HG03354 (cell line): ENCODE data around the gene PPP2R5A.
"Not testable (repeated sequence)": the region's sequence is repeated elsewhere in the genome, so short reads cannot be mapped to it uniquely, and the experiment has no call there.

ENCODE experiments used
- ATAC-seq: cut with Tn5 transposase; IDR thresholded peaks from one replicate; pipeline ENCODE4 v1.9.1; 2021; ENCODE audit warnings: mild to moderate bottlenecking; ENCODE audit not compliant: unreplicated experiment, poor library complexity, severe bottlenecking

Gene PPP2R5A

DNA sequence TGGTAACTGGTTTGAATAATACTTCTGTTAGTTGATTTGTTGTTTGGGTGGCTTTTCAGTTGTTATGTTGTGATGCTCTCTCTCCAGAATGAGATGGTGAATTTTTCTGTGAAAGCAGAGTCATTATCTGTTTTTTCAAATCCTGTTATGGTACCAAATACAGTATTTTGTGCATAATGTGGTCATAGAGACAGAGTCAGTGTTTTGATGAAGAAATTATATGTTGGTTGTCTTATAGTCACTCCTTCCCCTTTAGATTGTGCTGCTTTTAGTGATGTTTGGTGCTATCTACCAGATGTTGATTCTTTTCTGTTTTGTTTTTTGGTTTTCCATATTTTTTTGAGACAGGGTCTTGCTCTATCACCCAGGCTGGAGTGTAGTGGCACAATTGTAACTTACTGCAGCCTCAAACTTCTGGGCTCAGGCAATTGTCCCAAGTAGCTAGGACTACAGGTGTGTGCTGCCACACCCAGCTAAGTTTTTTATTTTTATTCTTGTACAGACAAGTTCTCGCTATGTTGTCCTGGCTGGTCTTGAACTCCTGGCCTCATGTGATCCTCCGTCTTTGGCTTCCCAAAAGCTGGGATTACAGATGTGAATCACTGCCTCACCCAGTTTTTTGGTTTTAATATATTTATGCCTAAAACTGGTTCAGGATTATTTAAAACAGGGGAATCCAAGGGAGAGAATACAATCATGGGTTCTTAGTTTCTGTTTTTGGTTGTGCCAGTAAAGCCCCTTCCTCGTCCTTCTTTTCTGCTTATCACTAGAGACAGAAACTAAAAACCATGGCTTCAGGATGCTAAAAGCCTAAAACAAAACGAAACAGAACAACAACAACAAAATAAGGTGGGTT lies 7.3 kb downstream of the PPP2R5A start:
- no peak for ATAC-seq

DNA sequence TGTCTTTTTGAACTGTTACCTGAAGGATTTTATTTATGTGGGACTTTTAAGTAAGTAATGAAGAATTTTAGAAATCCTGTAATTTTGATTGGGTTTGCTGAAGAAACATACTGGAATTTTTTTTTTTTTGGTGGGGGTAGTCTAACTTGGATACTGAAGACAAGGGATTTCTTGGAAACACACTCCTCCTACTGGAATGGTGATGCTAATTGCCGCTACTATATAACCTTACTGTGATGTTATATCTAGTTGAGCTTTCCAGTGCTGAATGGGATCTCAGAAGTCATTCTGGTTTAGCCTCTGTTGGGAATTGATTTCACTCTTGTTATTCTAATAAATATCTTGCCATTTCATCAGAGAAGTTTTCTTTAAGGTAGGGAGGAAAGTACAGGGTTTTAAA lies 8.4 kb downstream of the PPP2R5A start:
- ATAC-seq: no peak

- ATAC-seq: no peak
Observed at GRCh38 chr1:212294983-212295382, 9.8 kb downstream of the PPP2R5A start.

DNA sequence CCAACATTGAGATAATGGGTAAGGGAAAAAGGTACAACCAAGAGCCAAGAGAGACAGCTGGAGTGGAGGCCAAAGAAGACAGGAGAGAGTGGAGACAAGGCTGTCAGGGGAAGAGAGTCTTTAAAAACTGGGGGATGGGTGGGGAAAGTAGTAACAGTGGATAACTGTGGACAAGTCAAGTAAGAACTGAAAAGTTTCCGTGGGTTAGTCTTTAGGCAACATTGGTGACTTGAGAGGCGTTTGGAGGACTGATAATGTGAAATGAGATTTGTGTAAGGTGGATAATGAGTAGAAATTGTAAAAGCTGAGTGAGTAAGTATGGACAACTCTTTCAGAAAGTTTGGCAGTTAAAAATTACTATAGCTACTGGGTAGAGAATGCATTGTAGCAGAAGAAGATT lies 10.4 kb downstream of the PPP2R5A start:
- ATAC-seq: no peak

GRCh38 chr1:212297338-212297737 lies 12.1 kb downstream of the PPP2R5A start:
- ATAC-seq: no peak

DNA sequence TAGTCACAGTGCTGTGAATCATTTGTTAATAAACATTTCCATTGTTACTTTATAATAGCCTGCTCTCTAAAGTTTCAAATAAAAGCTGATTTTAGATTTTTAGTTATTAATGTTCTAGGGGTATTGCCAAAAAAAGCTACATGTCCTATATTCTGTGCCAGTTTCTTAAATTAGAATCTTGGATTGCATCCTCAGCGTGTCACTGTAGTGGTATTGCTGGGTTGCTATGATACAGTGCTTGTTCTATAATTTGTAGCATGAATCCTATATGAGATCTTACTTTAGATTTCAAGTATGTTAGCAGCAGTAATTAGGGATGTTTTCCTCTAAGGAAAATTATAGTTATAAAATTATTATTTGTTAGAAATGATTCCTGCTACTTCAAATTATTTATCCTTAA lies 16.4 kb downstream of the PPP2R5A start:
- ATAC-seq: no peak

GRCh38 chr1:212302745-212303383 lies 17.7 kb downstream of the PPP2R5A start:
- ATAC-seq: no peak

- ATAC-seq: no peak
Observed at GRCh38 chr1:212305342-212305741, 20.1 kb downstream of the PPP2R5A start.

DNA sequence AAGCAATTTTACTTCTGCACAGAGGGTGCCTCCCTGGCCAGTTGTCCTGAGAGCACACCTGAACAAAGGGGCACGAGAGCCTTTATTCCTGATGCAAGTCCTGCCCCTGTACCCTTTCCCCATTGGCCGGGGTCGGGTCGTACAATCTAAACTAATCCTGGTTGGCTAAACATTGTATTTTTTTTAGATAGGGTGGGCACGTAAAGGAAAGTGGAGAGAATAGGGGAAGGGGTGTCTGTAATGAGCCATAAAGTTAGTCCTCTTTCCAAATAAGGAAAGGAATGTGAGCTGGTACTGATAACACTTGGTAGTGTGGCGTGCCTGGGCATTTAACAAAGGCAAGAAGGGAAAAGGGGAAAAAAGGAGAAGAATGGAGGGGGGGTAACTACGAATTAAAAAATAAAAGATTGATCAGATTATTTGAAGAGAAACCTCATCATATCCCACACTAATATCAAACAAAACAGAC lies 20.8 kb downstream of the PPP2R5A start:
- ATAC-seq: not testable (repeated sequence)

DNA sequence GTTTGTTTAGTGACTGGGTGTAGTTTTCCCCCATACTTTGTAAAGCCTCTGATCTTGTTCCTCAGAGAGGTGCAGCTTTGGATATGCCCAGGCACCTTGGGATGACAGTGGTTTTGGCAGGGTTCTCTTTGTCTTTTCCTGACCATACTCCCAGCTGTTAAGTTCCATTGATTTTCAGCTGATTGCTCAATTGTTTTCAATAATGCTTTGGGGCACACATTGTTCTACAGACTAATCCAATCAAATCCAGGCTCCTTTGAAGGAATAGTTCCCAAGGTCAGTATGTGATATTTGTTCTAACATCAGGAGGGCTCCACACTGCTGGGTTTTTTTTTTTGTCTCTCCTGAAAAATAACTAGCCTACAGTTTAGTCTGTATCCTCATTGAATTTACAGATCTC lies 24.8 kb downstream of the PPP2R5A start:
- no peak for ATAC-seq

DNA sequence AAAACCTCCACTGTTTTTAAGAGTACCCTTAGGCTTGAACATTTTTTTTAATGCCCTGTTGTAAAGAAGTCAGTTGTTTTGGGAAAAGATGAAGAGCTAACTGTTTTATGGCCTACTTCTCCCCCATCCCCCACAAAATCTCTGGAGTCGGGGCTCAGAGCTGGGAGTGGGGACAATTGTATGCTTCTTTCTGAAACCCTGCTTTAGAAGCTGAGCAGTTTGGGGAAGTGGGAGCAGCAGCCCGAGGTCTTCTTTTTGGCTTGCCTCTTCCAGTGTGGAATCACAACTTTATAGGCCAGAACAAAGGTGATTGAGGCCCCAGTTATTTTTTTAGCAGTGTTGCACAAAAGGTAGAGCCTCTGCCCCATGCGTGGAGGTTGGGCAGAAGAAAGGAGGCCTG lies 25.2 kb downstream of the PPP2R5A start:
- ATAC-seq: no peak

- ATAC-seq: no peak
Observed at GRCh38 chr1:212311836-212312497, 26.8 kb downstream of the PPP2R5A start.

DNA sequence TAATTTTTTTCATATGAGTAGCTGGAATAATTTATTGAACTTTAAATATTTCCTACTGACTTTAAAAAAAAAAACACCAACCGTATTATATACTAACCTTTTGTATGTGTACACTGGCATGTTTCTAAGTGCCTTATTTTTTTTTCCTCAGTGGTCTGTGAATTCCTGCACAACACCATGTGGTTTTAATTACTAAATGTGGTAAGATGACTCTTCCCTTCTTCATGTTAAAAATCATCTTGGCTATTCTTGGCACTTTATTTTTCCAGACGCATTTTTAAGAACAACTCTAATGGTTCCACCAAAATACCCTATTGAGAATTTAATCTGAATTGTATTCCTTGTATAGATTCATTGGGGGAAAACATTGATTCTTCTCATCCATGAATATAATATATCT lies 28.4 kb downstream of the PPP2R5A start:
- ATAC-seq: no peak

- no peak for ATAC-seq
Observed at GRCh38 chr1:212315184-212315583, 30.0 kb downstream of the PPP2R5A start.

- ATAC-seq: peak; percentile 39
Observed at GRCh38 chr1:212315907-212316306, 30.7 kb downstream of the PPP2R5A start.

DNA sequence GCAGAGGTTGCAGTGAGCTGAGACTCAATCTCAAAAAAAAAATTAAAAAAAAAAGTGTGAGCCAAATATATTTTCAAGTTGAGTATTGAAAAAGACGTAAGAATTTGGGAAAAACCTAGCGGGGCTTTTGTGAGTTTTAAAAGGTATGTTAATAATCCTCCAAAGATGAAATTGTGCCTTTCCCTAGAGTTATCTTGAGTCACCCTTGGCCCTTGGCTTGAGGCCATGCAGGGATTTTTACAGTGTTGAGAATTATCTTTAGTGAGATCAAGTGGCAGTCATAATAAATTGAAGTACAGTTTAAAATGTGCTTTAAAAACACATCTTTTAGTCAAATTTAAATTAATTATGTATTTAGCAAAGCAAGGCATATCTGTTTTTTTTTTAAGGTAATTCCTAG lies 32.7 kb downstream of the PPP2R5A start:
- ATAC-seq: no peak

DNA sequence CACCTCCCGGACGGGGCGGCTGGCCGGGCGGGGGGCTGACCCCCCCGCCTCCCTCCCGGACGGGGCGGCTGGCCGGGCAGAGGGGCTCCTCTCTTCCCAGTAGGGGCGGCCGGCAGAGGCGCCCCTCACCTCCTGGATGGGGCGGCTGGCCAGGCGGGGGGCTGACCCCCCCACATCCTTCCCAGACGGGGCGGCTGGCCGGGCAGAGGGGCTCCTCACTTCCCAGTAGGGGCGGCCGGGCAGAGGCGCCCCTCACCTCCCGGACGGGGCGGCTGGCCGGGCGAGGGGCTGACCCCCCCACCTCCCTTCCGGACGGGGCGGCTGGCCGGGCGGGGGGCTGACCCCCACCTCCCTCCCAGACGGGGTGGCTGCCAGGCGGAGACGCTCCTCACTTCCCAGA lies 35.8 kb downstream of the PPP2R5A start:
- ATAC-seq: not testable (repeated sequence)

DNA sequence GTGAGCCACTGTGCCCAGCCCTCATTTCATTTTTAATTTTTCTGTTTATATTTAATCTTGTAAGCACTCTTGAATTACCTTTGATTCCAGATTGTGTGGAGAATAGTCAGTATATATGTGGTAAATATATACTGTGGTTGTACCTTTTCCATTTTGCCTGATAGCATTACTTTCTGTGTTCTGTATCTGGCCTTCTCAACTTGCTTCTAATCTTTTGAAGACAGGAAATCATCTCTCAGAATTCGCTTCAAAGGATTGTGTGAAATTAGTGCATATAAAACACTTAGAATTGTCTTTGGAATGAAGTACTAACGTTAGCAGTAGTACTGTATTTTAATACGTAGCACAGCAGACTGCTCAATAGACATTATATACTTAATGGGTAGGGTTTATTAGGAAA lies 37.9 kb downstream of the PPP2R5A start:
- no peak for ATAC-seq

- no peak for ATAC-seq
Observed at GRCh38 chr1:212326541-212326940, 41.3 kb downstream of the PPP2R5A start.

DNA sequence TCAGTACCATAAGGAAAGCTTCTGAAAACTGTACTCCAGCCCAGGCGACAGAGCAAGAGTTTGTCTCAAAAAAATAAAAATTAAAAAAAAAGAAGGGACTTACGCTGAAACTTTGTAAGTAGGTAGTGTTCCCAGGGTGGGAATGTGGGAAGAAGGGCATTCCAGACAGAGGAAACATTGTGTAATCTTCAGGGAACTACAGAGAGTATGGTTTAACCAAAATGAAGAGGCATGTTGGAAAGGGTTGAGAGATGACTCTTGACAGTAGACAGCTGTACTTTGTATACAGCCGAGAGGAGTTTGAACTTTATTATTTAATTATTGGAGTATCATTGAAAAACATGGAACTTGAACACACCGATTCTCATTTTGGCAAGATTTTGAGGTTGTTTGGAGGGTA lies 43.0 kb downstream of the PPP2R5A start:
- ATAC-seq: no peak

DNA sequence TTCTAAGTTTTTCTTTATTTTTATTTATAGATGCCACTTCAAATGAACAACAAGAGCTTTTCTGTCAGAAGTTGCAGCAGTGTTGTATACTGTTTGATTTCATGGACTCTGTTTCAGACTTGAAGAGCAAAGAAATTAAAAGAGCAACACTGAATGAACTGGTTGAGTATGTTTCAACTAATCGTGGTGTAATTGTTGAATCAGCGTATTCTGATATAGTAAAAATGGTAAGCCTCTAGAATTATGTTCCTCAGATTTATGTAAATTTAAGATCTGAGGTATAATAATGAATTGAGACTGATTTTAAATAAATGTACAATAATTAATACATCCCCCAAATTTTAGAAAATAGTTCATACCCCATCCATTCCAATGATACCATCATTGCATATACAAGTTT lies 43.9 kb downstream of the PPP2R5A start:
- ATAC-seq: no peak
